ENCODE results near the gene ACOD1.

- TF ChIP-seq EP300 (IDR thresholded peaks at IDR 0.05; ENCODE audit: borderline replicate concordance in 1 of 2, control insufficient read depth in 1 of 2, low read depth in 2 of 2, low read length in 2 of 2), result no peak
- TF ChIP-seq CREB1 (IDR thresholded peaks at IDR 0.05; ENCODE audit: low read depth), result no peak
- no peak for TF ChIP-seq CTCF (IDR thresholded peaks at IDR 0.05 in 2 of 3, conservative IDR thresholded peaks at IDR 0.05 in 1 of 3; ENCODE audit: control insufficient read depth in 2 of 3, extremely low read depth in 1 of 3, insufficient read depth in 1 of 3, low read depth in 3 of 3, low read length in 3 of 3)
Observed at GRCh38 chr13:76950101-76950500, 1.8 kb downstream of the ACOD1 start.

All from GM12878 (cell line).